Limb (tissue), 2 donors: ENCODE data around the gene CDKN2B.
A peak's percentile ranks its signal among the peaks of the same experiment; 100 is the strongest.

ENCODE experiments used
- DNase-seq, 2 donors: peaks; one replicate each; pipeline ENCODE4 v3.0.0-alpha.2; 2016; ENCODE audit errors: extremely low spot score in 2 of 2

Gene CDKN2B

GRCh38 chr9:21994556-21995005 is 14.5 kb downstream of the CDKN2B start, which contains the start of gene CDKN2B-AS1:
Gene CDKN2B-AS1, plus strand, starts transcription at chr9:21994791.
- DNase-seq, result peak; percentile 24 to 66

- peak in 1 of 2 donors; percentile 51 for DNase-seq
These were observed 15.1 kb downstream of the CDKN2B start, which contains the start of gene CDKN2A for GRCh38 chr9:21993893-21994555. Gene CDKN2A, minus strand, starts transcription at chr9:21994392.

GRCh38 chr9:21993007-21993406 is 16.1 kb downstream of the CDKN2B start:
- no peak for DNase-seq

- DNase-seq, result no peak
These were observed 17.8 kb downstream of the CDKN2B start for GRCh38 chr9:21991072-21991959.

GRCh38 chr9:21989440-21990189 is 19.5 kb downstream of the CDKN2B start:
- DNase-seq, result no peak

- no peak for DNase-seq
These were observed 20.8 kb downstream of the CDKN2B start for GRCh38 chr9:21988056-21988990.

- no peak for DNase-seq
These were observed 23.0 kb downstream of the CDKN2B start for GRCh38 chr9:21985964-21986667.

GRCh38 chr9:21984101-21984500 is 25.0 kb downstream of the CDKN2B start:
- DNase-seq, result no peak

- no peak for DNase-seq
These were observed 25.6 kb downstream of the CDKN2B start for GRCh38 chr9:21983561-21983935.

- no peak for DNase-seq
These were observed 26.1 kb downstream of the CDKN2B start for GRCh38 chr9:21982861-21983560.

GRCh38 chr9:21982391-21982790 is 26.7 kb downstream of the CDKN2B start:
- no peak for DNase-seq

- no peak for DNase-seq
These were observed 32.7 kb downstream of the CDKN2B start for GRCh38 chr9:21976334-21976875.

GRCh38 chr9:21974722-21975409 is 34.2 kb downstream of the CDKN2B start:
- DNase-seq, result peak in 1 of 2 donors; percentile 65

GRCh38 chr9:21974343-21974721 is 34.8 kb downstream of the CDKN2B start:
- DNase-seq, result no peak

- DNase-seq, result no peak
These were observed 36.7 kb downstream of the CDKN2B start for GRCh38 chr9:21972361-21972760.

- peak in 1 of 2 donors; percentile 44 for DNase-seq
These were observed 38.1 kb downstream of the CDKN2B start for GRCh38 chr9:21970800-21971640.

GRCh38 chr9:21969951-21970799 is 38.9 kb downstream of the CDKN2B start:
- DNase-seq, result no peak
